ENCODE results near the gene SLC6A8. TPM values are rescaled to one million over a fixed set of nuclear protein-coding genes. Genes with fewer than 3 reads are reported as not detected.

SLC6A8 gene
- total RNA-seq: under 1 TPM; 0.31 to 0.49 TPM
- under 1 TPM in 2 of 3 donors, not detected in 1; 0.04 to 0.16 TPM for polyA plus RNA-seq
- 0.39 to 2.5 (median 0.69) reads per million in 6 experiments for total RNA-seq

GRCh38 chrX:153687121-153688039 lies at the start of gene SLC6A8:
SLC6A8 (plus strand) TSS chrX:153687926; CDS start chrX:153688575, 649 bp downstream.
- POLR2A ChIA-PET: interaction anchor here (0.6 kb wide), 2 partner anchors 33 to 746 kb away, joined by 3 read pairs; no protein-coding TSS in a partner anchor
- peak in 4 of 10 donors; percentile 15 to 56 (median 23) for DNase-seq
- Mint-ChIP-seq H3K4me3 (peak within 1 kb of the TSS; percentile 62 to 90 (median 74)), H3K9me3 (peaks cover 0 to 5% (median 0%) of the 10 kb centered on the region in 9 donors), H3K27me3 (peaks cover 0 to 12% (median 4%) of the 10 kb centered on the region in 5 donors), H3K27ac (peak within 1 kb of the TSS in 3 of 10 donors; percentile 56 to 74 (median 73)), H3K36me3 (no peaks in the 10 kb centered on the region), H3K4me1 (peaks cover 0 to 6% (median 0%) of the 10 kb centered on the region in 4 donors)
- peak; percentile 46 to 54 for ATAC-seq

- peaks cover 0 to 2% (median 0%) of the 10 kb centered on the region in 9 donors for H3K9me3 Mint-ChIP-seq
- ATAC-seq: no peak
- no peak overlapping the region for H3K4me3 Mint-ChIP-seq
- H3K27ac Mint-ChIP-seq: no peak overlapping the region
- H3K36me3 Mint-ChIP-seq: no peaks in the 10 kb centered on the region
- H3K4me1 Mint-ChIP-seq: peaks cover 4 to 12% (median 9%) of the 10 kb centered on the region in 4 donors
- H3K27me3 Mint-ChIP-seq: peaks cover 3 to 26% (median 8%) of the 10 kb centered on the region in 5 donors
- no peak for DNase-seq
- POLR2A ChIA-PET: no interaction called here
These were observed 49.7 kb upstream of the SLC6A8 start for GRCh38 chrX:153638041-153638371.

- POLR2A ChIA-PET: no interaction called here
- no peak overlapping the region for H3K4me3 Mint-ChIP-seq
These were observed 49.1 kb upstream of the SLC6A8 start for GRCh38 chrX:153638436-153639176.

GRCh38 chrX:153639177-153640044 lies 48.3 kb upstream of the SLC6A8 start:
- POLR2A ChIA-PET: no interaction called here
- peaks cover 4 to 14% (median 12%) of the 10 kb centered on the region in 4 donors for H3K4me1 Mint-ChIP-seq
- H3K9me3 Mint-ChIP-seq: peaks cover 0 to 2% (median 0%) of the 10 kb centered on the region in 9 donors
- no peak overlapping the region for H3K27ac Mint-ChIP-seq
- H3K27me3 Mint-ChIP-seq: peaks cover 3 to 31% (median 10%) of the 10 kb centered on the region in 5 donors
- H3K4me3 Mint-ChIP-seq: no peak overlapping the region
- no peaks in the 10 kb centered on the region for H3K36me3 Mint-ChIP-seq
- ATAC-seq (no peak), DNase-seq (no peak)

More at GRCh38 chrX:153638436-153639176, 49.1 kb upstream of the SLC6A8 start:
- Mint-ChIP-seq H3K9me3 (peaks cover 0 to 2% (median 0%) of the 10 kb centered on the region in 9 donors), H3K27me3 (peaks cover 3 to 31% (median 10%) of the 10 kb centered on the region in 5 donors), H3K36me3 (no peaks in the 10 kb centered on the region), H3K4me1 (peaks cover 4 to 14% (median 11%) of the 10 kb centered on the region in 4 donors), H3K27ac (peak overlapping the region in 1 of 10 donors; percentile 5)
- DNase-seq (no peak), ATAC-seq (no peak)

GRCh38 chrX:153640045-153640686 lies 47.6 kb upstream of the SLC6A8 start:
- no peaks in the 10 kb centered on the region for H3K36me3 Mint-ChIP-seq
- H3K9me3 Mint-ChIP-seq: peaks cover 0 to 2% (median 0%) of the 10 kb centered on the region in 9 donors
- H3K4me3 Mint-ChIP-seq: peak overlapping the region in 1 of 10 donors; percentile 20
- DNase-seq: no peak
- POLR2A ChIA-PET: no interaction called here
- no peak for ATAC-seq
- H3K27me3 Mint-ChIP-seq: peaks cover 3 to 36% (median 15%) of the 10 kb centered on the region in 5 donors
- H3K27ac Mint-ChIP-seq: no peak overlapping the region
- H3K4me1 Mint-ChIP-seq: peaks cover 5 to 14% (median 12%) of the 10 kb centered on the region in 4 donors

GRCh38 chrX:153640736-153641575 lies 46.8 kb upstream of the SLC6A8 start:
- Mint-ChIP-seq H3K4me1 (peaks cover 5 to 14% (median 12%) of the 10 kb centered on the region in 4 donors), H3K9me3 (peaks cover 0 to 2% (median 0%) of the 10 kb centered on the region in 9 donors), H3K27me3 (peaks cover 6 to 42% (median 15%) of the 10 kb centered on the region in 5 donors), H3K4me3 (peak overlapping the region in 3 of 10 donors; percentile 22 to 37 (median 27)), H3K27ac (no peak overlapping the region), H3K36me3 (no peaks in the 10 kb centered on the region)
- ATAC-seq (no peak), DNase-seq (no peak)
- POLR2A ChIA-PET: no interaction called here

GRCh38 chrX:153641627-153642026 lies 46.1 kb upstream of the SLC6A8 start:
- peaks cover 6 to 46% (median 19%) of the 10 kb centered on the region in 5 donors for H3K27me3 Mint-ChIP-seq
- peaks cover 0 to 2% (median 0%) of the 10 kb centered on the region in 9 donors for H3K9me3 Mint-ChIP-seq
- POLR2A ChIA-PET: no interaction called here
- no peak overlapping the region for H3K27ac Mint-ChIP-seq
- ATAC-seq (no peak), DNase-seq (no peak)
- H3K4me3 Mint-ChIP-seq: peak overlapping the region in 5 of 10 donors; percentile 22 to 52 (median 31)
- H3K4me1 Mint-ChIP-seq: peaks cover 5 to 14% (median 12%) of the 10 kb centered on the region in 4 donors
- H3K36me3 Mint-ChIP-seq: peaks cover 0 to 3% (median 0%) of the 10 kb centered on the region in 3 donors

GRCh38 chrX:153642051-153642654 lies 45.6 kb upstream of the SLC6A8 start:
- no peak for DNase-seq
- POLR2A ChIA-PET: no interaction called here
- Mint-ChIP-seq H3K4me1 (peaks cover 5 to 14% (median 12%) of the 10 kb centered on the region in 4 donors), H3K36me3 (peaks cover 0 to 3% (median 0%) of the 10 kb centered on the region in 3 donors), H3K27me3 (peaks cover 6 to 46% (median 19%) of the 10 kb centered on the region in 5 donors), H3K27ac (no peak overlapping the region), H3K4me3 (peak overlapping the region in 2 of 10 donors; percentile 52 to 71), H3K9me3 (peaks cover 0 to 2% (median 0%) of the 10 kb centered on the region in 9 donors)
- ATAC-seq: peak; percentile 32 to 41

- Mint-ChIP-seq H3K36me3 (peaks cover 0 to 3% (median 0%) of the 10 kb centered on the region in 3 donors), H3K27ac (no peak overlapping the region), H3K4me3 (peak overlapping the region in 8 of 10 donors; percentile 50 to 75 (median 64)), H3K27me3 (peaks cover 6 to 46% (median 19%) of the 10 kb centered on the region in 5 donors), H3K9me3 (peaks cover 0 to 2% (median 0%) of the 10 kb centered on the region in 9 donors), H3K4me1 (peaks cover 5 to 14% (median 12%) of the 10 kb centered on the region in 4 donors)
- POLR2A ChIA-PET: no interaction called here
- DNase-seq (no peak), ATAC-seq (no peak)
These were observed 44.9 kb upstream of the SLC6A8 start for GRCh38 chrX:153642655-153643430.
